Jurkat, Clone E6-1 (cell line): ENCODE results near the gene CEP126.
A peak's percentile ranks its signal among the peaks of the same experiment; 100 is the strongest.

Experiments used
- DNase-seq: peaks from one replicate; pipeline ENCODE4 v3.0.0-alpha.2; 2011; ENCODE audit warnings: low read depth, low spot score
- H3K4me3 ChIP-seq: 2 replicates; pipeline ENCODE4 v1.5.1; 2011; ENCODE audit warnings: mild to moderate bottlenecking, low read length, control low read depth, moderate library complexity

CEP126 gene

DNA sequence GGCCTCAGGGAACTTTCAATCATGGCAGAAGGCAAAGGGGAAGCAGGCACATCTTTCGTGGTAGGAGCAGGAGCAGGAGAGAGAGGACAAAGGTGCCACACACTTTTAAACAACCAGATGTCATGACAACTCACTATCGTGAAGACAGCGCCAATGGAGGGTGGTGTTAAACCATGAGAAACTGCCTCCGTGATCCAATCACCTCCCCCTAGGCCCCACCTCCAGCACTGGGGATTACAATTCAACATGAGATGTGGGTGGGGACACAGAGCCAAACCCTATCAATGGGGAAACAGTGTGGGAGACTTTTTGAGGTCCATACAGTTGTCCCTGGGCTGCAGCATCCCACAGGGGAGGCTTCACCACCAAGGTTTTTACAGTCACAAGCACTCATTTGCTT, 90.5 kb downstream of the CEP126 start:
- H3K4me3 ChIP-seq: no peak overlapping the region
- no peak for DNase-seq

- DNase-seq: no peak
- no peak overlapping the region for H3K4me3 ChIP-seq
These were observed 92.2 kb downstream of the CEP126 start for GRCh38 chr11:102006835-102007566.

DNA sequence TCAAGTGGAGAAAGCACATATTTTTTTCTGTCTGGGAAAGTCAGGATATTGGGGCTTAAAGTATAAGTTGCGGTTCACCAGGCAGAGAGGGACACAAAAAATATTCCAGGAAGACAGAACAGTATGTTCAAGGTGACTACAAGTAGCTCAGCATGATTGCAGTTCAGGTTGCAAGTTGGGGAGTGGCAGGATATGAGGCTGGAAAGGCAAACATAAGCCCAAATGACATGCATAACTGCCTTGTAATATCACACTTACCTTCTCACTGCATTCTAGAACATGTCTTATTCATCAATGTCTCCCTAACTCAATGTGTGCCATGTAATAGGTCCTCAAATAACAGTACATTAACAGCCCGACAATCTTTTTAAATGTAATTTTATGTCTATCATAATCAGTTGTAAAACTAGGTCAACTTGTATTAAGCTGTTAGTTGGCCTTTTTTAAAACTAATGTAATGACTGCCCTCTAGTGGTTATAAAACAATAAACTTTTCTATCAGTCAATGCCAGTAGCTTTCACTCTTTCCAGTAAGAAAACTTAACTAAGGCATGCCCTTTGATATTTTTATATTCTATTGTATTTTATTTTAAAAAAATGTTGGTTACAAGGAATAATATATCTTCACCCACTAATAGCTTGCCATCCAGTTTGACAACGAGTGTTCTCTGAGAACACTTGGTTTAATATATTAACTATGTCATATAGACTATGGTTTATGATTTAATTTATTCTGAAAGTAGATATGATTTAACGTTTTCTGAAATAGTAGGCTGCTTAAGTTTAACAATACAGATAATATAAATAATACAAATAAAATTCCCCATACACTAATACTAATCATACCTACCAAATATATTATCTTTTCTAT, 93.0 kb downstream of the CEP126 start:
- H3K4me3 ChIP-seq: no peak overlapping the region
- DNase-seq: peak; percentile 31

DNA sequence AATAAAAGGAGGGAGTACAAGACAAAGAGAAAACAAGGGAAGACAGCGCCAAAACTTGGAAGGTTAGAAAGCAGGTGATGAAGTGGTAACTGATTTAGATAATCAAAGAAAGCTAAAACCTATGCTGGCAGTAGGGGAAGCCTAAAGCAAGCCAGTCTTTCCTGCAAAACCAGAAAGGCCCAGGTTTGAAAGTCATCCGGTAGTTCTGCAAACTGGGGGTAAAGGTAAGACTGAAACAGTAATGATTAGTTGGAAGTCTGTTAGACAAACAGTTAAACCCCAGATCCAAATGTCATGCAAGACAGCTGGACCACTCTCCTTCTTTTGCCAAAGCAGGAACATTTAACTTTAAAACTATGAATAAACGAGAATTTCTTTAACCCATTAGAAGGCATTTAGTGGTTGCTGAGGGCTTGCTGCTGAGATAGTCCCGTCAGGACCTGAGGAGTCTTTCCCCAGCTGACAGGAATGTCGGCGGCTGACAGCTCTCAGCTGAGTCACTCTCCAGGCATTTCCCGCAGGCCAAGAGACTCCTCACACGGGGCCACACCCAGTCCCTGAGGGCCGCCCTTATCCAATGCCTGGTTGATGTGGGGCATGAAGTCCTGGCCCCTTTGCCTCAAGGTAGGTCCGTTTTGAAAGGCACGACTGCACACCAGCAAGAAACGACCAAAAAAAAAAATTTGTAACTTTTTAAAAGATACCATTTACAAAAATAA, 96.1 kb downstream of the CEP126 start:
- DNase-seq: no peak
- H3K4me3 ChIP-seq: no peak overlapping the region

- DNase-seq: peak; percentile 69
- no peak overlapping the region for H3K4me3 ChIP-seq
These were observed 98.1 kb downstream of the CEP126 start for GRCh38 chr11:102012946-102013345.

- no peak overlapping the region for H3K4me3 ChIP-seq
- DNase-seq: no peak
These were observed 99.9 kb downstream of the CEP126 start for GRCh38 chr11:102014756-102015155.

DNA sequence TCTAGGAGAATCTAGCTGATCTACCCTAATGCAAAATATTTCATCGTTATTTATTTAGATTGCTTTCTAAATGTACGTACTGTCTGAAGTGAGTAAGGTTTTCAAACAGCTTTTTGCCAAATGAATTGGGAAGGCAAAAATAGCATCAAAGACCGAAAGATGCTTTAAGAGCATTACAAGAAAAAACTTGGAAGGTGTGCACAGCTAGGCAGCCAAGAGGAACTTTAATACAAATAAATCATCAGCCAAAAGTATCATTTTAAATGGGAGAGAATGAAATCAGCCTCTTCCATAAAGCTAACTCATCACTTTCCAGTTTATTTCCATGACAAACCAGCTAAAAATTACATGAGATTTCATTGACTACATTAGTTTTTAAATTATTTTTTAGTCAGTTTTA, 102.2 kb downstream of the CEP126 start:
- H3K4me3 ChIP-seq: no peak overlapping the region
- no peak for DNase-seq

DNA sequence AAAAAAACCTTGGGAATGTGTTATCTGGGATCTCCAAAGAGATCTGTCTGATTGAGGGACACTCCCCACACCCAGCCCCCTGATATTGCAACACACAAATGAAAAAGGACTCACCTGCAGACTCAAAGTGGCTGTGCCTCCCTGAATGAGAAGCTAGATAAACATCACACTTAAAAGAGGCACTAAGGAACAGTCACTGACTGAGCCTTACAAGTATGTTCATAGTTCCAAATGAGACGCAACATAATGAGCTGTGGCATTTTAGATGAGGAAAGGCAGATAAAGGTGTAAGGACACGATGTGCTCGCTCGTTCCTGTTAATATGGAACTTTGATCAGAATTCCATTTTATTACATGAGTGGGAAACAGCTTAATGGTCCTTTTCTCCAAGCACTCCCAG, 111.4 kb downstream of the CEP126 start:
- no peak for DNase-seq
- H3K4me3 ChIP-seq: no peak overlapping the region

DNA sequence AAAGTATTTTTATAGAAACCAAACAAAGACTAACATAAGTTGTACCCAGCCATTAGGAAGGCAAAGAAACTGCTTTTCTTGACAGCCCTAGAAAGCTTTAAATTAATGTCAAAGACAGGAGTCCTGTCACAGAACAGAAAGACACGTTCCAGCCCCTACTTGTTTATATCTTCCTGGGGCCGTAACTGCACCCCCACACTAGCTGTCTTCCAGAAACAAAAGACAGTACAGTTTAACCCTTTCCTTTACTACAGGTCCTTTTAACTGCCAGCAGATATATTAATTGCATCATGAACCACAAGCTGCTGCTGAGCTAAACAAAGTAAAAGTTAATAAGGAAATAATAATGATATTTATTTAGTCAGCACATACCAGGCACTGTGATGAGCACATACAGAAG, 112.1 kb downstream of the CEP126 start:
- DNase-seq: no peak
- H3K4me3 ChIP-seq: no peak overlapping the region

GRCh38 chr11:102036757-102037156, 121.9 kb downstream of the CEP126 start:
- no peak for DNase-seq
- no peak overlapping the region for H3K4me3 ChIP-seq

DNA sequence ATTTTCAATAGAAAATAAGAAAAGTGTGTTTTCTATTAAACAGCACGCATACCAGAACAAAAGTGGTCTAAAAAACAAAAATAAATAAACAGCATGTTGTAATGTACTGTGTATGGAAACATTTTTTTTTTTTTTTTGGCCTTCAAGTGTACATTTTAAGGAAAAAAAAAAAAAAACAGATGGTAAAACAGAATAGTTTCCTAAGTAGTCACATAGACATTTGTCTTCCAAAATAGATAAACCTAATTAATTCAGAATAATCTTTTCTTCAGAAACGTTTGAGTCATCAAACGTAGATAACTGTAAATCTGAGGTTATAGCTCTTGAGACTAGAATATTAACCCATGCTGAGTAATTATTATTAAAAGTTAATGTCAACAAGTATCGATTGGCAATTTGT, 132.0 kb downstream of the CEP126 start:
- no peak for DNase-seq
- H3K4me3 ChIP-seq: no peak overlapping the region

- peak within 1 kb of the TSS; percentile 11; the same call in 1 of the 2 replicates for H3K4me3 ChIP-seq
- no peak for DNase-seq
These were observed 132.6 kb downstream of the CEP126 start, which contains the start of gene CFAP300 for GRCh38 chr11:102047305-102047924. CFAP300 (plus strand) TSS chr11:102047437; CDS start chr11:102047471, 34 bp downstream.
